ENCODE data around the gene HMCES.
A peak's percentile ranks its signal among the peaks of the same experiment; 100 is the strongest.
"Not testable (repeated sequence)": the region's sequence is repeated elsewhere in the genome, so short reads cannot be mapped to it uniquely, and the experiment has no call there.

HMCES gene

DNA sequence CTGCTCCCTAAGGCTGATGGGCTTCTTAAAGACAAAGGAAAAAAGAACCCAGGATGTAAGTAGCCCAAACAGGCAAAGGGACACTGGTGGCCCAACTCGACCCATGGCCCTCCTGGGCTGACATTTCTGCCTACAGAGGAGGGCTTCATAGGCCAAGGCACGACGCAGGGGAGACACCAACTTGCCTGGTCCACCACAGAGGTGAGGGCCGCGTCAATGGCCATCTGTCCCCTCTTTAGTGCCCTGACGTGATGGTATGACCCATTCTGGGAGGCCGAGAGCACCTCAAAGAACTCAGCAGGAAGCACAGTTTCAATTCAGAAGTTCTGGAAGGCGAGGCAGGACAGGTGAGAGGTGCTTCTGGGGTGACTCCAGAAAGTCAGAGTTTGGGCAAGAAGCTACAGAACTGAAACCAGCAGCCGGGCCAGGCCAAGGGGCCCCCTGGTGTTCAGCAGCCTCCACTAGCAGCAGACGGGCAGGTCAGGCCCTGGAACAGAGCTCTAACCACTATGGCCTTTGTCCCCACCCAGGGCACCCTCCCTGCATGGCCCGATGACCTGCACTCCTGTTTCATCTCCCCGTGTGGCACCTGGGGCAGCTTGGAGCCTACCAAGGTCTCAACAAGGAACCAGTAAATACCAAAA is 45.1 kb downstream of the HMCES start:
- DNase-seq: peak; percentile 76

DNA sequence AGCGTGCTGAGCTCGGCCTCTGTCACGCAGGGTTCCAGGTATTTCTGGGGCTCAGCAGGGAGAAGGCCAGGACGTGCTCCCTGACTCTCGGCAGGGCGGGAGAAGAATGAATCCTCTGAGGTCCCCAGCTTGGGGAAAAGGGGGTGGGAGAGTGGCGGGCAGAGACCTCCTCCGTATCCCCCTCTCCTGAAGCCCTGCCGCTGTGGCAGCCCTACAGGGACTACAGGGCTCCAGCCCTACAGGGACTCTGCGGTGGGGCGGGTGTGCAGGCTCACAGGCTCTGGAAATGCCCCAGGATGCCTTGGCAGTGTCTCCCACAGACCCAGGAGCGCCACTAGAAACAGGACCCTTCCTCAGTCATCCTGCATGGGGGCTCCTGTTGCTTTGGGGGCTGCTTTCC is 46.2 kb downstream of the HMCES start:
- DNase-seq: no peak

DNA sequence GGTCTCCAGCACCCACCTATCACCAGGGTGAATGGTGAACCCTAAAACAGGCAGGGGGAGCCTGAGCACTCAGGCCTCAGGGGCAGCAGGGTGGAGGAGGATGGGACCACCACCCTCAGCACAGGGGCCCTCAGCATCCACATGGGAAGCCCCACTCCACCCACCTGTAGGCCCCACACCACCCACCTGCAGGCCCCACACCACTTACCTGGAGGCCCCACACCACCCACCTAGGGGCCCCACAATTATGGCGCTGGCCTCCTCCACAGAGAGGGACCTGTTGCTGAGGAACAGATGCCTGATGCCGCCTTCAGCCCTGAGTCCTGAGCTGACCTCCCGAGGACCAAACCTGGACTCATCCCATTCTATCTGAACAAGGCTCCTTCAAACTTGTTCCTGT is 46.7 kb downstream of the HMCES start:
- no peak for DNase-seq

DNA sequence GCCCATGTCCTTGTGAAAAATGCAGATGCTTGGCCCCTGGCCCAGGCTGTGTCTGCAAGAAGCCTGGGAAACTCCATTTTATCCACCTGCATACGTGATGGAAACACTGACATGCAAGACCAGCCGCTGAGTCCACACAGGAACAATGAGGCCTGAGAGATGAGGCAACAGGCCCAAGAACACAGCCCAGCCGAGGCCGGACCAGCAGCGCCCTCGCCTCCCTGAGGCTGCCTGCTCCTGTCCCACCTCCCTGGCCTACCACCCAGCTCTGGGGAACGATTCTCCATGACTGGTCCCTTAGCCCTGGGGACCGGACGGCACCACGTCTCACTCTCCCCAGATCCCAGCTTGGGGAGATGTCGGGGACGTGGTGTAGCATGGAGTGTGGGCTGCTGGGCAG is 47.5 kb downstream of the HMCES start:
- no peak for DNase-seq

DNA sequence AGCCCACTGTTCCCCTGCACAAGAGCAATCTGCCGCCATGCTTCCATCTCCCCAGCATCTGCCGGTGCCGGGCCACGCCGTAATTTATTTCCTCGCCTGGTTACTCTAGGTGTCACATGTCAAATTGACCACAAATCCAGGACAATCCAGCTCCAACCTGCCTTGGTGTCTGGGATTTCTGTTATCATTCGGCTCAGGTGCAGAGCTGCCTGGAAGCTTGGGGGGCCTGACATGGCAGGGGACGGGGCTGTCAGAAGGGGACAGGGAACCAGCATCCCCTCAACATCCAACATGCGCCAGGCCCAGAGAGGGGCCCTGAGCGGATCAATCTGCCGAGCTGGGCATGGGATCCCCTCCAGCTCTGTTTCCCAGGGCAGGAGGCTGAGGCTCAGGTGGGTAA is 47.9 kb downstream of the HMCES start:
- DNase-seq: no peak

DNA sequence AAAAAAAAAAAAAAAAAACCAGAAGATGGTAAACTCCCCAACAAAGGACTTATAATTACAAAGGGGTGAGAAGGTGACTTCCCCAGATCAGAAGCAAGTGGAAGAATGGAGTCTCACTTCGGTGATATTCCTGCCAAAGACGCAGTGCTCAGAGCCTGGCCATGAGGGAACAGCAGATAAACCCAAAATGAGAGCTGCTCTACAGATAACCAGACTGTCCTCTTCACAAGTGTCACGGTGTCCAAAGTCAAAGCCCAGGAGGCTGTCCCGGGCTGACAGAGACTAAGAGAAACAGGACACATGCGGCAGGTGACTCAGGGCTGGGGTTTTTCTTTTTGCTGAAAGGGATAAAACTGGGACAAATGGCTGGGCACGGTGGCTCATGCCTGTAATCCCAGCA is 48.8 kb downstream of the HMCES start:
- no peak for DNase-seq

DNA sequence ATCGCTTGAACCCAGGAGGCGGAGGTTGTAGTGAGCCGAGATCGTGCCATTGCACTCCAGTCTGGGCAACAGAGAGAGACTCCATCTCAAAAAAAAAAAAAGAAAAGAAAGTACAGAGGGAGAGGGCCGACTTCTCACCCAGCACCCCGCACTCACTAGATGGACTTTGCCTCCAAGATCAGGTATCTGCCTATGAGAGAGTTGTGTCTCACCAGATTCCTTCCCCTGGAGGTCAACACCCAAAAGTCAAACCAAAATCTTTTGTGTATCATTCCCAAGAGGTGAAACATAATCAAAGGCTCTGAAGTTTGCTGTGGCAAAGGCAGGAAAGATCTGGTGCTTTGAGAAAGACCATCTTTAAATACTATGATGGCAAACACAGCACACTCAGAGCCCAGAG is 51.2 kb downstream of the HMCES start:
- no peak for DNase-seq

DNA sequence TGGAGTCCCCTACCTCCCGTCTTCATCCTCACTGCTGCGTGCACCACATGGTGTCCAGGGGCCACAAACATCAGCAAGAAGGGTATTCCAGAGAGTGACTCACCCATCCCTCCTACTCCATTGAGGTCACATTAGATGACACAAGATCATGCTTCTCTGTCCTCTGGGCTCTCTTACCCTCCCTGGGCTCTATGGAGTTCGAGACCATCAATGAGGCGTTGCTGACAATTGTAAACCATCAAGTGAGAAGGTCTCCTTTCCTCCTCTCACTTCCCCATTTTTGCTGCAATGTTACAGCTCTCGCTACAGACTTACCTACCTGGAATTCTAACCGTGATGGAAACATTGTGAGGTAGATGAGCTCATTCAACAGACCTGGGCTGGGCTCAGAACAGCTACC is 51.7 kb downstream of the HMCES start:
- DNase-seq: peak; percentile 44

DNA sequence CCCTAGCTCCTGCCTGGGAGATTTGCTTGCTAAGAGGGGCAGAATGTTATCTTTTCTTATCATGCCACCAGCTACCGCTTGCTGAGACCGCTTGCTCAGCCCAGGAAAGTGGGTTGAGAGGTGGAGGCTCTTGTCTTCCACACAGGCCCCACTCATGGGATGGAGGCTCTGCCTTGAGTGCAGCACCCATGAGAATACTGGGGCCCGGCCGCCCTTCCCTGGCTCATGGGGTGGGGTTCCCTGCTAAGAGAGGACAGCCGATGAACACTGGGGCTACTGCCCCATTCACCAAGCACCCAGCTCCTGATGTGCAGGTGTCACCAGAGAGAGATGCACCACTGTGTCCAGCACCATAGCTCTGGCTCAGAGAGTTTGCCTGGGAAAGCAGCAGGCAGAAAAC is 55.2 kb downstream of the HMCES start:
- no peak for DNase-seq

DNA sequence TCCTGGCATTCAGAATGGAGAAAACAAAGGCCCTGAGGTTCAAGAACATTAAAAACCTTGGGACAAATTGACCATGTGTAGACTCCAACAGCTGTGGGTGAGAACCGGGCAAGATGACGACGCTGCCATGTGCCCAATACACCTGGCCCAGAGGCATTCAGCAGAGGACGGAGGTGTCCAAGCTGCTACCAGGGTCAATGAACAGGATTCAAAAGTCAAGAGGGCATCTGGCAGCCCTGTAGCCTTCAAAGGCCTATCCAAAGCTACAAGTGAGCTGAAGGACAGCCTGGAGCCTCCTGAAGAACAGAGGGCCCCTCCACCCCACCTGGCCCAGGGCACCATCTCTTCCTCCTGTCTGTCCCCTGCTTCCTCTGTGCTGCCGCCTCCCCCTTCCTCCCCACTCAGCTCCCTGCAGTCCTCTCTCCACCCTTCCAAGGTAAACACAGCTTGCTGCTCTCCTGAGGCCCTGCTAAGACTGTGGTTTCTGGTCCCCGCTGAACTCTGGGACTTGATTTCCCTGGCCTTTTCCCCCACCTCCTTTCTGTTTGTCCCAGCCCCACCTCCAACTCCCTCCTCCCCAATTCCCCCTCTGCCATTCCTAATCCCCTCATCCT is 57.5 kb downstream of the HMCES start:
- DNase-seq: no peak

DNA sequence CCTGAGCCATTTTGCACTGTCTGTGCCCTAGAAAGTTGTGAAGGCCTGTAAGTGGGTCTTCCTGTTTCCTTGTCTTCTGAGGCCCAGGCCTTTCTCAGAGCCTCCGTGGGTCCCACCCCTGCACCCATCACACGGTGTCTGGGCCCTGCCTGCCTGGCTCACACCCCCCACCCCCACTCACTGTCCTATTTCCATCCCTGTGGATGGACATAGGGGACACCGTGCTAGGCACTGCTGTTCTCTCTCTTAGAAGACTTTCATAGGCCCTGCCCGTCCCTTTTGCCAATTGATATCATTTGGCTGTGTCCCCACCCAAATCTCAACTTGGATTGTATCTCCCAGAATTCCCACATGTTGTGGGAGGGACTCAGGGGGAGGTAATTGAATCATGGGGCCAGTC is 59.0 kb downstream of the HMCES start:
- not testable (repeated sequence) for DNase-seq

DNA sequence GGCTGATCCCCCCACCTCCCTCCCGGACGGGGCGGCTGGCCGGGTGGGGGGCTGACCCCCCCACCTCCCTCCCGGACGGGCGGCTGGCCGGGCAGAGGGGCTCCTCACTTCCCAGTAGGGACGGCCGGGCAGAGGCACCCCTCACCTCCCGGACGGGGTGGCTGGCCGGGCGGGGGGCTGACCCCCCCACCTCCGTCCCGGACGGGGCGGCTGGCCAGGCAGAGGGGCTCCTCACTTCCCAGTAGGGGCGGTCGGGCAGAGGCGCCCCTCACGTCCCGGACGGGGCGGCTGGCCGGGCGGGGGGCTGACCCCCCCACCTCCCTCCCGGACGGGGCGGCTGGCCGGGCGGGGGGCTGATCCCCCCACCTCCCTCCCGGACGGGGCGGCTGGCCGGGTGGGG is 60.5 kb downstream of the HMCES start:
- not testable (repeated sequence) for DNase-seq

DNA sequence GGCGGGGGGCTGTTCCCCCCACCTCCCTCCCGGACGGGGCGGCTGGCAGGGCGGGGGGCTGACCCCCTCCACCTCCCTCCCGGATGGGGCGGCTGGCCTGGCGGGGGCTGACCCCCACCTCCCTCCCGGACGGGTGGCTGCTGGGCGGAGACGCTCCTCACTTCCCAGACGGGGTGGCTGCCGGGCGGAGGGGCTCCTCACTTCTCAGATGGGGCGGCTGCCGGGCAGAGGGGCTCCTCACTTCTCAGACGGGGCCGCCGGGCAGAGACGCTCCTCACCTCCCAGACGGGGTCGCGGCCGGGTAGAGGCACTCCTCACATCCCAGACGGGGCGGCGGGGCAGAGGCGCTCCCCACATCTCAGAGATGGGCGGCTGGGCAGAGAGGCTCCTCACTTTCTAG is 61.2 kb downstream of the HMCES start:
- not testable (repeated sequence) for DNase-seq

DNA sequence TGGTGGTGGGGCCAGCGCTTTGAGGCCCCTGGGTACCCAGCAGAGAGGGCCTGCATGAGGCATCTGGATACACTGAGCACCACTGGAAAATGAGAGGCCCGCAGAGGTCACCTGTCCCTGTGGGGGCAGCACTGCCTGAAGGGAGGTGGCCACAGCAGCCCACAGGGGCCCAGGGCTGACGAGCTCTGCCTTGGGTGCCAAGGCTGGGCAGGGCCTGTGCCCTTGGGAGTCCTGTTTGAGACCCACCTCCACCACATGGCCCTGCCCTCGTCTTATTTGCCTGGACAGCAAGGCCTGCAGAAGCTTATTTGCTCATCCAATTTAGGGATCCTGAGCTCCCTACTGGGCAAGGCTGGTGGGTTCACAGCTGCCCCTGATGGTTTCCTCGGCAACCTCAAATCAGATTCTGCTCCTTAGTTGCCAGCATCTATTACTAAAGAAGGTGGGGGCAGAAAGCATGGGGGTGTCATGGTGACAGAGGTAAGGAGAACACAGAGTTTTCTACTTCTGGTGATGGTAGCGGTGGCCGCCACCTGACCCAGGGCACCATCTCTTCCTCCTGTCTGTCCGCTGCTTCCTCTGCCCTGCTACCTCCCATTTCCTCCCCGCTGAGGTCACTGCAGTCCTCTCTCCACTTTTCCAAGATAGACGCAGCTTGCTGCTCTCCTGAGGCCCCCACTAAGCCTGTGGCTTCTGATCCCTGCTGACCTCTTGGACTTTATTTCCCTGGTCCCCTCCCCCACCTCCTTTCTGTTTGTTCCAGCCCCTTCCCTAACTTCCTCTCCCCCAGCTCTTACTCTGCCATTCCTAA is 62.9 kb downstream of the HMCES start:
- peak; percentile 1 for DNase-seq

DNA sequence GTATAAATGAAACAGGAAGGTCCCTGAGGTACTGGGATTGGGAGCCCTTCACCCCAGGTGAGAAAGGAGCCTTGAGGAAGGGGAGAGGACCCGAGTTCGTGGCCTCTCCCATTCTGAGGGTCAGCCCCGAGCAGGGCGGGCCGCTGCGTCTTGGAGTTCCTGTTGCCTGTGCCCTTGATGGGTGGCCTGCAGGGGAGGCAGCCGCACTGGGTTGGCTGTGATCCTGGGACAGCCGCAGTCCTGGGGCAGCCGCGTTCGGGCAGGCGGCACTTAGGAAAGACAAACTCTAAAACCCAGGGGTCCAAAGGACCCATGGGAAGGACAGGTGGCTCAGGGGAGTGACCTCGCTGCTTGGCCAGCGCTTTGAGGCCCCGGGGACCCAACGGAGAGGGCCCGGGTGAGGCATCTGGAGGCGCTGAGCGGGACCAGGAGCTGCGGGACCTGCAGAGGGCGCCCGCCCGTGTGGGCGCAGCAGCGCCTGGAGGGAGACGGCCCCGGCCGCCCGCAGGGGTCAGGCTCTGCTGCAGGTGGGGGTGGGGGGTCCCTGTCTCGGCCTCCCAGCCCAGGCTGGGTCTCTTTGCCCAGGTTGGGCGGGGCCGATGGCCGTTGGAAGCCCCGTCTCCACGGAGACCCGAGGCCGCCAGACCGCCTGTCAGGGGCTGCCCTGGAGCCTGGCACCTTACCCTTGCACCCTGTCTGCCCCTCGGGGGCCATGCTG is 65.1 kb downstream of the HMCES start:
- DNase-seq: peak; percentile 60

DNA sequence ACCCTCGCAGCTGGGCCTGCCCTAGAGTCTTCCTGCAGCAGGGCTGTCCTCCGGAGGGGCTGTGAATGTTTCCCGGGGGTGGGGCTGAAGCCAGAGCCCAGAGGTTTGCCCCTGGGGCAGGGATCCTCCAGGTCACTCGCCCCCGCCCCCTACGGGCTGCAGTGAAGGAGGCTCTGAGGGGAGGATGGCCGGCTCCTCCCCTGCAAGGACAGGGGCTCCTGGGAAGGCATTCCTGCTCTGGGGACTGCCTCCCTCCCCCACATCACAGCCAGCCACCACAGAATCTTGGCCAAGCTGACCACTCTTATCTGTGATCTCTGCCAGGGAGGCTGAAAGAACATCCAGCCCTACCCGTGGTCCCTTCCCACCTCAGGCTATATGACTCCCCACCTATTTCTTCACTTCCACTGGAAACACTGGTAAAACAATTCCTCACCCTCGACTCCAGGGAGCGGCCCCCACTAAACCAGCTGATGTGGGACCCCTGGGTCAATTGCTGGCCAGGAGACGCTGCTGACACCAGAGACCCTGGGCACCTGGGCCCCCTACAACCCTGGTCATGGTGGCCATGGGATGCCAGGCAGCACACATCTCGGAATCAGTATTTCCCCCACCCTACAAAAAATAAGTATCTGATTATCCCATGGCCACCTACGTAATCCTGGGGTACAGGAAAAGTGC is 66.0 kb downstream of the HMCES start:
- DNase-seq: no peak

DNA sequence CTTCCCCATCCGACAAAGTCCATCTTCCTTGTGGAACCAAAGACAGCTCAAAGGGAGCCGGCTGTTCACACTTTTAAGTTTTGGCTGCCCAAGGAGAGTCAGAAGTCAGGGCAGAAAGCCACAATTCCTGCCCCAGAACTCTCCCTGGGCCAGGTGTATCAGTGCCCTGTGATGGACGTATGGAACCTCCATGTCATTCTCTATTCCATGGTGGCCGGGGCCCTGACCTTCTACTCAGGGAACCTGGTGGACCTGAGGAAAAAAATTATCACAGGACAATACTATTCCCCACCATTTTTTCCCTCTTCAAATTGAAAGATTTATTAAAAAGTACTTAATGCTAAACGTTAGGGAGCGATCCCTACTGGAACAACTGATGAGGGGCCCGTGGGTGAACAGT is 66.6 kb downstream of the HMCES start:
- DNase-seq: peak; percentile 1

DNA sequence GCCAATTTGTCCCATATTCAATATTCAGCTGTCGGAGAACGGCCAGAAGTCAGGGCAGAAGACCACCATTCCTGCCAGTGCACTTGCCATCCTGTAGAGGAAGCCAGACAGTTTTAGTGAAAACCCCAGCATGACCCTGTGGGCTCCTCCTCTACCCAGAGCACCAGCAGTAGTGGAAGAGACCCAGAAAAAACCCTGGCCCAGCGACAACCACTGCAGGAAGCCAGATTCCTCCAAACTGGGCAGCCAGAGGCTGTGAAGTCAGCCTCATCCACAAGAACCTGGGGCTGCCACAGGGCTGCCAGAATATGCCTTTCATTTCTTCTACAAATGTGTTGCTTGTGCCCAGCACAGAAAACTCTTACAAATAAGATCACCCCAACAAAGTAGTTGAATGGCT is 67.3 kb downstream of the HMCES start:
- DNase-seq: no peak

DNA sequence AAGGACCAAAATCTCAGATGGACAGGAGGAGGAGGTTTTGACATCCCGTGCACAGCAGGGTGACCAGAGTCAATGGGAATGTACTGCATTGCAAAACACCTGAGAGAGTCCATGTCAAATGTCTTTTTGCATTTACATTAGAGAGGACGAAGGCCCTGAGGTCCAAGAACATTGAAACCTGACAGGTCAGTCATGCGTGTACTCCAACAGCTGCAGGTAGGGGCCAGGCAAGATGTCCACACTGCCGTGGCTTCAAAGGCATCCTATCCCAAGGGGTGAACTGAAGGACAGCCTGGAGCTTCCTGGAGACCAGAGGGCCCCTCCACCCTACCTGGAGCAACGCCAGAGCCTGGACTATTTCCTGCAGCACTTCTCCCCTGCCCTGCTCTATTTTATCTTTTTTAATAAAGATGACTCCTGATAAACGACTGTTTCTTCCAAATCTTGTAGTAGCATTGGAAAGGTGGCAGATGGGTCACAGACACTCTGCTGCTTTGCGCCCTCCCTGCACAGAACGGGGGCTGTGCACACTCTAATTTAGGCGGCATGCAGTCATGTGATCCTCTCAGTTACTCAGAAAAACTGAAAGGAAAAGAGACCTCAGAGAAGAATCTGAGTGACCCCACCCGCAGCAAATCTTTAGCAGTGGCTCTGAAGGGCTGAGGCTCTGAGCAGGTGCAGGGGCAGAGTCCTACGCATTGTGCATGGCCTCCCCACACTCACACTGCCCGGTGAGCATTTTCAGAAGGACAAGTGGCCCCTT is 68.2 kb downstream of the HMCES start:
- no peak for DNase-seq

DNA sequence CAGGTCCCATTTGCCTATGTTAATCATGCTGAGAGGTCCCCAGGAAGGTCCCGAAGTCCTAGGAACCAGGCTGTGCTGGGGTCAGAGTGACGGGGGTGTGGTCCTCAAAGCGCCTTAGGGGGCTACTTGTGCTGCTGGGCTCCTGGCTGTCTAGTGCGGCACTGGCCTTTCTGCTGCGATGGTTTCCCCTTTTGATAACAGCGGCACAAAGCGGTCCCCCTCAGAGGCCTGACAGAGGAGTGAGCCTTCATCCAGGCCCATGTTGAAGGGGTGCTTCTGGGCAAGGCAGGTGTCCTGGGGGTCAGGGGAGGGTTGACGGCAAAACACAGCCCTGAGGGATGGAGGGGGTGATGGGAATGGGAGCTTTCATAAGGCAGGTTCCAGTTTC is 68.8 kb downstream of the HMCES start:
- DNase-seq: no peak

DNA sequence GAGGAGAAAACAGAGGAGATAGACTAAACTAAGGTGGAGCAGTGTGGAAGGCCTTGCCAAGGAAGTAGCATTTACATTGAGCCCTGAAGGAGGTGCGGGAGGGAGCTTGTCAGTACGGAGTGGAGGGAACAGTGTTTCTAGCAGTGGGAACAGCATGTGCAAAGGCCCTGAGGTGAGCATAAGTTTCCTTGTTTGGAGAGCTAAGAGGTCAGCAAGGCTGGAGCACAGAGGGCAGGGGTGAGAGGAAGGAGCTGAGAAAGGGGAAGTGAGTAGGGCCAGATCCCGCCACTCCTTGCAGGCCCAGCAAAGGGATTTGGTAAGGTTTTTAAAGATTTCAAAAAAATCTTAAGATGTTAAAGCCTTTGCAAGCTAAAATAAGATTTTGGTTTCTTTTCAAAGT is 70.1 kb downstream of the HMCES start:
- DNase-seq: peak; percentile 35

DNA sequence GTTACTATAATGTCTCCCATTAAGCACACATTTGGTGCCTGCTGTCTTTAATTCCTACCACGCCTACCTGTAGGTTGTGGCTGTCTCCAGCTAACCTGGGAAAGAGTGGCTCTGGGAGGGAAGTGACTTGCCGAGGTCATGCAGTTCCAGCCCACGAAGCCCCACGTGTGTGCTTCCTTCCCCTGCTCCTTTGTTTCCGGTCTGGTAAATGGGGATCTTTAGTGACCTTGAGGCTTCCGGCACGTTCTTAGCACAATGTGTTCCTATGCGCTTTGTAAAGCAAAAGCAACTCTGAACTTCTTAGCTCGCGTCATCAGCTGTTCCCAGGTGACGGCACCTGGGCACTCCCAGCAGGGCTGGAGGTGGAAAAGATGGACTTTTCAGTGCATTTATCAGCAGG is 70.5 kb downstream of the HMCES start:
- not testable (repeated sequence) for DNase-seq
